HepG2 (cell line): ENCODE measurements around the gene RB1. TPM values are rescaled to one million over a fixed set of nuclear protein-coding genes. Genes with fewer than 3 reads are reported as not detected.

Source experiments
- HES4 ChIP-seq: sonication (generic); formaldehyde crosslinking; IDR thresholded peaks from 2 replicates; pipeline ENCODE4 v1.9.0; 2021; ENCODE audit warnings: mild to moderate bottlenecking, missing genetic modification reagents, borderline replicate concordance
- HNRNPLL ChIP-seq: fragments of 200-400 bp; formaldehyde crosslinking; IDR thresholded peaks from 2 replicates; pipeline ENCODE4 v1.6.1; 2017; ENCODE audit warnings: mild to moderate bottlenecking, low read depth, low read length; ENCODE audit not compliant: poor library complexity, severe bottlenecking
- IKZF5 ChIP-seq: IDR thresholded peaks from 2 replicates; pipeline ENCODE4 v1.6.1; 2018; ENCODE audit warnings: missing genetic modification reagents, mild to moderate bottlenecking, missing compliant biosample characterization
- KDM5A ChIP-seq: fragments of 200-600 bp; sonication (generic); IDR thresholded peaks from 2 replicates; pipeline ENCODE4 v1.7.0; 2018; ENCODE audit warnings: antibody characterized with exemption, mild to moderate bottlenecking, low read length, borderline replicate concordance
- MAFK ChIP-seq, 2 experiments: IDR thresholded peaks in 1 of 2; conservative IDR thresholded peaks in 1 of 2; 2 replicates each; pipeline ENCODE4 v1.6.1; 2011; ENCODE audit warnings: improper control_type of control experiment in 2 of 2, low read length in 2 of 2
- MED1 ChIP-seq: sonication (generic); formaldehyde crosslinking; IDR thresholded peaks from 2 replicates; pipeline ENCODE4 v1.4.0; 2020; ENCODE audit warnings: missing genetic modification reagents
- NFAT5 ChIP-seq: sonication (generic); formaldehyde crosslinking; IDR thresholded peaks from 2 replicates; pipeline ENCODE4 v1.4.0; 2020; ENCODE audit warnings: missing genetic modification reagents
- NFKBIZ ChIP-seq: IDR thresholded peaks from 2 replicates; pipeline ENCODE4 v1.6.1; 2018; ENCODE audit warnings: missing genetic modification reagents, missing compliant biosample characterization
- PRDM10 ChIP-seq: sonication (generic); formaldehyde crosslinking; IDR thresholded peaks from 2 replicates; pipeline ENCODE4 v1.4.0; 2020; ENCODE audit warnings: low read depth, missing genetic modification reagents
- RARG ChIP-seq: sonication (generic); formaldehyde crosslinking; IDR thresholded peaks from 2 replicates; pipeline ENCODE4 v1.4.0; 2020; ENCODE audit warnings: low read depth, mild to moderate bottlenecking, missing genetic modification reagents
- SRSF4 ChIP-seq: fragments of 200-400 bp; formaldehyde crosslinking; IDR thresholded peaks from one replicate; pipeline ENCODE4 v1.6.1; 2018; ENCODE audit warnings: mild to moderate bottlenecking, low read depth, low read length, moderate library complexity; ENCODE audit not compliant: poor library complexity, severe bottlenecking
- SUZ12 ChIP-seq: fragments of 150-350 bp; IDR thresholded peaks from 2 replicates; pipeline ENCODE4 v1.6.1; 2014; ENCODE audit warnings: low read depth, low read length
- ZFAT ChIP-seq: sonication (generic); formaldehyde crosslinking; conservative IDR thresholded peaks from 2 replicates; pipeline ENCODE4 v1.8.1; 2023; ENCODE audit warnings: missing genetic modification reagents, inconsistent platforms
- ZFX ChIP-seq: sonication (generic); formaldehyde crosslinking; IDR thresholded peaks from 2 replicates; pipeline ENCODE4 v1.4.0; 2020; ENCODE audit warnings: mild to moderate bottlenecking, low read depth, missing genetic modification reagents, moderate library complexity
- ZNF234 ChIP-seq: sonication (generic); formaldehyde crosslinking; conservative IDR thresholded peaks from 2 replicates; pipeline ENCODE4 v1.5.1; 2020; ENCODE audit warnings: mild to moderate bottlenecking, missing genetic modification reagents
- ZNF333 ChIP-seq: sonication (generic); formaldehyde crosslinking; IDR thresholded peaks from 2 replicates; pipeline ENCODE4 v1.4.0; 2020; ENCODE audit warnings: mild to moderate bottlenecking, missing genetic modification reagents, borderline replicate concordance
- ZNF572 ChIP-seq: sonication (generic); formaldehyde crosslinking; IDR thresholded peaks from 2 replicates; pipeline ENCODE4 v1.5.1; 2020; ENCODE audit warnings: mild to moderate bottlenecking, missing genetic modification reagents
- polyA plus RNA-seq, 8 experiments: library from polyadenylated mRNA; depleted of rRNA in 3 of 8; stranded (reverse) in 7 of 8; unstranded in 1 of 8; fragments of >200 nt; fragmentation: Illumina TruSeq in 4 of 8; extraction: Trizol in 4 of 8; gene quantifications; 2 replicates each; pipeline versions ENCODE4 v1.2.1 to v1.2.3, GENCODE V29; 2011 to 2016; ENCODE audit warnings: low read depth in 4 of 8, missing spikeins in 1 of 8, mixed read lengths in 1 of 8; ENCODE audit not compliant: insufficient read depth in 1 of 8
- total RNA-seq, 5 experiments: library from RNA; depleted of rRNA; stranded (reverse); fragments of >200 nt; fragmentation: Illumina TruSeq; extraction: Trizol; gene quantifications; 2 replicates each; pipeline ENCODE4 v1.2.3, GENCODE V29; 2016; ENCODE audit warnings: low read depth in 1 of 5

RB1 gene
- total and polyA plus RNA-seq, 2 of the 13 experiments (the other 11 are each of a cell fraction or from before 2014, with no cell fraction given): 15.6 to 23.7 TPM

- TF ChIP-seq ZFX (CRISPR knock-in tag): peak; percentile 84
- peak; percentile 76 for TF ChIP-seq HNRNPLL
- TF ChIP-seq ZNF572 (CRISPR knock-in tag): 0 out of 2 replicates have a peak, but pooled peaks have one; percentile 33
- peak; percentile 82; the same call in 1 of the 2 replicates for TF ChIP-seq KDM5A
- peak; percentile 71; the same call in 1 of the 2 replicates for TF ChIP-seq ZNF234 (CRISPR knock-in tag)
- no peak for TF ChIP-seq MAFK (conservative IDR thresholded peaks at IDR 0.05 in 1 of 2, IDR thresholded peaks at IDR 0.05 in 1 of 2; ENCODE audit: low read length in 2 of 2)
- TF ChIP-seq PRDM10: no peak; the same call in 1 of the 2 replicates
- peak; percentile 39; the same call in 1 of the 2 replicates for TF ChIP-seq MED1 (CRISPR knock-in tag)
- TF ChIP-seq ZNF333: 0 out of 2 replicates have a peak, but pooled peaks have one; percentile 42
- no peak for TF ChIP-seq NFKBIZ (CRISPR knock-in tag)
- no peak for TF ChIP-seq SRSF4
- TF ChIP-seq ZFAT: no peak
- TF ChIP-seq NFAT5: 0 out of 2 replicates have a peak, but pooled peaks have one; percentile 28
- TF ChIP-seq IKZF5 (CRISPR knock-in tag): 0 out of 2 replicates have a peak, but pooled peaks have one; percentile 29
- no peak for TF ChIP-seq RARG (CRISPR knock-in tag)
- TF ChIP-seq SUZ12: no peak
- TF ChIP-seq HES4 (CRISPR knock-in tag): 0 out of 2 replicates have a peak, but pooled peaks have one; percentile 12
Observed at GRCh38 chr13:48303359-48304142, at the start of gene RB1 (continued).
